ENCODE measurements around the gene OTOGL.
"Not testable (repeated sequence)": the region's sequence is repeated elsewhere in the genome, so short reads cannot be mapped to it uniquely, and the experiment has no call there.

The OTOGL gene

GRCh38 chr12:80272387-80272915 is 173.1 kb downstream of the OTOGL start:
- no peak for DNase-seq (ENCODE audit: low read depth in 2 of 2, low spot score in 1 of 2)

GRCh38 chr12:80273144-80273543 is 173.8 kb downstream of the OTOGL start:
- DNase-seq (ENCODE audit: low read depth in 2 of 2, low spot score in 1 of 2), result no peak

GRCh38 chr12:80277732-80278131 is 178.4 kb downstream of the OTOGL start:
- no peak for DNase-seq (ENCODE audit: low read depth in 2 of 2, low spot score in 1 of 2)

- no peak for DNase-seq (ENCODE audit: low read depth in 2 of 2, low spot score in 1 of 2)
These were observed 182.9 kb downstream of the OTOGL start for GRCh38 chr12:80282226-80282625.

GRCh38 chr12:80282761-80283160 is 183.4 kb downstream of the OTOGL start:
- no peak for DNase-seq (ENCODE audit: low read depth in 2 of 2, low spot score in 1 of 2)

GRCh38 chr12:80291108-80291754 is 191.9 kb downstream of the OTOGL start:
- no peak for DNase-seq (ENCODE audit: low read depth in 2 of 2, low spot score in 1 of 2)

- no peak for DNase-seq (ENCODE audit: low read depth in 2 of 2, low spot score in 1 of 2)
These were observed 194.0 kb downstream of the OTOGL start for GRCh38 chr12:80293347-80293746.

- DNase-seq (ENCODE audit: low read depth in 2 of 2, low spot score in 1 of 2), result no peak
These were observed 194.4 kb downstream of the OTOGL start for GRCh38 chr12:80293759-80294158.

GRCh38 chr12:80299219-80299618 is 199.9 kb downstream of the OTOGL start:
- DNase-seq (ENCODE audit: low read depth in 2 of 2, low spot score in 1 of 2), result no peak

GRCh38 chr12:80299976-80300375 is 200.6 kb downstream of the OTOGL start:
- DNase-seq (ENCODE audit: low read depth in 2 of 2, low spot score in 1 of 2), result no peak

- not testable (repeated sequence) for DNase-seq (ENCODE audit: low read depth in 2 of 2, low spot score in 1 of 2)
These were observed 208.1 kb downstream of the OTOGL start for GRCh38 chr12:80307436-80307835.

GRCh38 chr12:80313209-80313608 is 213.9 kb downstream of the OTOGL start:
- DNase-seq (ENCODE audit: low read depth in 2 of 2, low spot score in 1 of 2), result no peak

GRCh38 chr12:80314741-80315140 is 215.4 kb downstream of the OTOGL start:
- no peak for DNase-seq (ENCODE audit: low read depth in 2 of 2, low spot score in 1 of 2)

GRCh38 chr12:80316222-80316621 is 216.9 kb downstream of the OTOGL start:
- no peak for DNase-seq (ENCODE audit: low read depth in 2 of 2, low spot score in 1 of 2)

GRCh38 chr12:80317307-80317706 is 218.0 kb downstream of the OTOGL start:
- no peak for DNase-seq (ENCODE audit: low read depth in 2 of 2, low spot score in 1 of 2)

GRCh38 chr12:80317899-80318298 is 218.6 kb downstream of the OTOGL start:
- DNase-seq (ENCODE audit: low read depth in 2 of 2, low spot score in 1 of 2), result no peak

- DNase-seq (ENCODE audit: low read depth in 2 of 2, low spot score in 1 of 2), result no peak
These were observed 220.9 kb downstream of the OTOGL start for GRCh38 chr12:80320121-80320678.

- DNase-seq (ENCODE audit: low read depth in 2 of 2, low spot score in 1 of 2), result no peak
These were observed 222.3 kb downstream of the OTOGL start for GRCh38 chr12:80321653-80322052.

- no peak for DNase-seq (ENCODE audit: low read depth in 2 of 2, low spot score in 1 of 2)
These were observed 226.0 kb downstream of the OTOGL start for GRCh38 chr12:80325167-80325959.

GRCh38 chr12:80332827-80333226 is 233.5 kb downstream of the OTOGL start:
- no peak for DNase-seq (ENCODE audit: low read depth in 2 of 2, low spot score in 1 of 2)

GRCh38 chr12:80352474-80352873 is 253.1 kb downstream of the OTOGL start:
- DNase-seq (ENCODE audit: low read depth in 2 of 2, low spot score in 1 of 2), result no peak

- DNase-seq (ENCODE audit: low read depth in 2 of 2, low spot score in 1 of 2), result no peak
These were observed 253.9 kb downstream of the OTOGL start for GRCh38 chr12:80353254-80353653.
